Uterus (tissue), 4 donors: ENCODE data around the gene TMEM164. TPM values are rescaled to one million over a fixed set of nuclear protein-coding genes. Genes with fewer than 3 reads are reported as not detected.

ENCODE experiments used
- DNase-seq, 2 donors: peaks; one replicate each; pipeline ENCODE4 v3.0.0-alpha.2; 2019 to 2020
- H3K27ac ChIP-seq, 2 donors: fragments of 200-600 bp; sonication (generic); 1 replicate in 1 of 2; 2 replicates in 1 of 2; pipeline ENCODE4 v1.5.1; 2016 to 2018
- H3K27me3 ChIP-seq, 2 donors: fragments of 200-600 bp; sonication (generic); one replicate each; pipeline ENCODE4 v1.5.1; 2018 to 2019; ENCODE audit warnings: control low read depth in 1 of 2
- H3K36me3 ChIP-seq, 2 donors: fragments of 200-600 bp; sonication (generic); one replicate each; pipeline ENCODE4 v1.5.1; 2019; ENCODE audit warnings: control low read depth in 1 of 2
- H3K4me1 ChIP-seq, 2 donors: fragments of 200-600 bp; sonication (generic); one replicate each; pipeline ENCODE4 v1.5.1; 2018 to 2019; ENCODE audit warnings: control low read depth in 1 of 2
- H3K4me3 ChIP-seq, 2 donors: fragments of 200-600 bp; sonication (generic); 1 replicate in 1 of 2; 2 replicates in 1 of 2; pipeline ENCODE4 v1.5.1; 2018 to 2019; ENCODE audit warnings: mild to moderate bottlenecking in 1 of 2
- H3K9me3 ChIP-seq, 2 donors: fragments of 200-600 bp; sonication (generic); one replicate each; pipeline ENCODE4 v1.5.1; 2019; ENCODE audit warnings: control low read depth in 1 of 2
- POLR2A ChIP-seq, 2 donors: fragments of 450-650 bp; IDR thresholded peaks; one replicate each; pipeline ENCODE4 v1.6.1; 2016; ENCODE audit warnings: antibody characterized with exemption in 2 of 2, mild to moderate bottlenecking in 1 of 2, moderate library complexity in 1 of 2
- intact Hi-C: fragments of 100-400 bp; cut with DNase I; formaldehyde crosslinking; loops from one replicate; pipeline ENCODE4 v1.15.1; 2023; ENCODE audit warnings: low total_unique reads
- total RNA-seq, 4 donors: library from RNA; depleted of rRNA in 3 of 4; stranded (reverse); fragments of >200 nt in 3 of 4; gene quantifications; one replicate each; pipeline versions ENCODE4 v1.1.0 to v1.2.4, GENCODE V29; 2014 to 2023
- TF ChIP-seq, protein P1 (sequence below), 4 experiments: fragments of 200-600 bp in 2 of 4; fragments of 450-650 bp in 2 of 4; sonication (generic) in 2 of 4; IDR thresholded peaks; one replicate each; pipeline ENCODE4 v1.5.1; 2016 to 2019; ENCODE audit warnings: antibody characterized with exemption in 4 of 4, mild to moderate bottlenecking in 2 of 4, moderate library complexity in 1 of 4
- donor health status: DM: yes; HTN: yes; CAD: no.

TMEM164 gene
- total RNA-seq, 4 donors from 2014 or later: 3.1 to 18.9 (median 11.5) TPM

DNA sequence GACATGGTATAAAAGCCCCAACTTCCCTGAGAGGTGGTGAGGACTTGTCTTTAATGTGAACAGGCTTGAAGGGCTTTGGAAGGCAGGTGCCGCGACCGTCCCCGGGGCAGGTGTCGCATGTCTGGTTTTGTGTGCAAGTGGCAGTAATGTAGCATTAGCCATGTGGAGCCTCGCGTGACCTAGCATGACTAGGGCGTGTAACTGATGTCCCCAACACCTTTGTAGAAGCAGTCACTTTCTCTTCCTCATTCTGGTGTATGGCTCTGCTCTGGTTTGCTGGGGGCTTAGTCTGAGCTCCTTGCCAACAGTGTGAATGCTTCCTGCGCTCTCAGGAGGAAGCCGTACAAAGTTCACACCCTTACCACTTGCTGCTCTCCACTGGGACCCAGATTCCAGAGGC, 169.3 kb downstream of the TMEM164 start:
- no peaks in the 10 kb centered on the region for H3K36me3 ChIP-seq
- H3K9me3 ChIP-seq: no peaks in the 10 kb centered on the region
- H3K27me3 ChIP-seq: no peaks in the 10 kb centered on the region
- TF ChIP-seq, protein P1, sequence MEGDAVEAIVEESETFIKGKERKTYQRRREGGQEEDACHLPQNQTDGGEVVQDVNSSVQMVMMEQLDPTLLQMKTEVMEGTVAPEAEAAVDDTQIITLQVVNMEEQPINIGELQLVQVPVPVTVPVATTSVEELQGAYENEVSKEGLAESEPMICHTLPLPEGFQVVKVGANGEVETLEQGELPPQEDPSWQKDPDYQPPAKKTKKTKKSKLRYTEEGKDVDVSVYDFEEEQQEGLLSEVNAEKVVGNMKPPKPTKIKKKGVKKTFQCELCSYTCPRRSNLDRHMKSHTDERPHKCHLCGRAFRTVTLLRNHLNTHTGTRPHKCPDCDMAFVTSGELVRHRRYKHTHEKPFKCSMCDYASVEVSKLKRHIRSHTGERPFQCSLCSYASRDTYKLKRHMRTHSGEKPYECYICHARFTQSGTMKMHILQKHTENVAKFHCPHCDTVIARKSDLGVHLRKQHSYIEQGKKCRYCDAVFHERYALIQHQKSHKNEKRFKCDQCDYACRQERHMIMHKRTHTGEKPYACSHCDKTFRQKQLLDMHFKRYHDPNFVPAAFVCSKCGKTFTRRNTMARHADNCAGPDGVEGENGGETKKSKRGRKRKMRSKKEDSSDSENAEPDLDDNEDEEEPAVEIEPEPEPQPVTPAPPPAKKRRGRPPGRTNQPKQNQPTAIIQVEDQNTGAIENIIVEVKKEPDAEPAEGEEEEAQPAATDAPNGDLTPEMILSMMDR (IDR thresholded peaks at IDR 0.05): no peak
- no peak for TF ChIP-seq POLR2A (IDR thresholded peaks at IDR 0.05)
- DNase-seq: no peak
- intact Hi-C loops: no loop called here
- H3K4me1 ChIP-seq: no peaks in the 10 kb centered on the region
- no peak overlapping the region for H3K27ac ChIP-seq
- H3K4me3 ChIP-seq: no peak overlapping the region

DNA sequence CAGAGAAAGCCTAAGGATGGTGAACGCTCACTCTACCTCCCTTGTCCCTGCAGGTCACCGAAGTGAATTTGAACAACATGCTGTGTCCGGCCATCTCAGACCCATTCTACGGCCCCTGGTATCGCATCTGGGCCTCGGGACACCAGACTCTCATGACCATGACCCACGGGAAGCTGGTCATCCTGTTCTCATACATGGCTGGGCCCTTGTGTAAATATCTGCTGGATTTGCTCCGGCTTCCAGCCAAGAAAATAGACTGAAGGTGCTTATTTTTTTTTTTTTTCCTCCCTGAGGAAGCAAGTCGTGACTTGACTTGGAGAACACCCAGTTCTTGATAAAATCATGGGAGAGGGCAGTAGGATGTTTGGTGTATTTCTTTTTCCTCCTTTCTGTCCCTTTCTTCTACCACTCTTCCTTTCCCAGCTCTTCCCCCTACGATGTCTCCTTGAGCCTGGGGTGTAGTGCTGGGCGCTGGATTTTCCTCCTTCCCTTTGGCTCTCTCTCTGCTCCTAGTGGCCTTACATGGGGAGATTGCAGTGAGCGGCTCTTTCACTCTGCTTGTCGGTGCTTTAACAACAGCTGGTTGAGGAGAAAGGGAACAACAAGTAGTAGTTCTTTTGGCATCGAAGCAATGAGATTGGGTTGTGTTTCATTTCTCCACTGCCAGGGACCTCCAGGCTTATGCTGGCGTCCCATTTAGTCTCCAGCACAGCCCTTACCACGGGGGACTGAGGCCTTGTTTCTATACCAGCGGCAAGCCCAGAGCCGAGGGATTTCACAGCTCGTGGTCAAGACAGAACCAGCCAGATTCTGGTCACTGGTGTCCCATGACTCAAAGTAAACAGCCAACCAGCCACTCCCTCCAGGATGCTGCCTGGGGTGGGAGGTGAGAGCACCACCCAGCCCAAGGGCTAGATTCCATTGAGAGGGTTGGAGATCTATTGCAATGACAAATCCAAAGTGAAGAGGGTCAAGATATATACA, 170.6 kb downstream of the TMEM164 start:
- intact Hi-C loops: no loop called here
- H3K4me1 ChIP-seq: no peaks in the 10 kb centered on the region
- TF ChIP-seq POLR2A (IDR thresholded peaks at IDR 0.05): no peak
- TF ChIP-seq, protein P1 (IDR thresholded peaks at IDR 0.05): no peak
- no peak for DNase-seq
- no peaks in the 10 kb centered on the region for H3K36me3 ChIP-seq
- no peaks in the 10 kb centered on the region for H3K27me3 ChIP-seq
- no peaks in the 10 kb centered on the region for H3K9me3 ChIP-seq
- H3K27ac ChIP-seq: no peak overlapping the region
- no peak overlapping the region for H3K4me3 ChIP-seq

DNA sequence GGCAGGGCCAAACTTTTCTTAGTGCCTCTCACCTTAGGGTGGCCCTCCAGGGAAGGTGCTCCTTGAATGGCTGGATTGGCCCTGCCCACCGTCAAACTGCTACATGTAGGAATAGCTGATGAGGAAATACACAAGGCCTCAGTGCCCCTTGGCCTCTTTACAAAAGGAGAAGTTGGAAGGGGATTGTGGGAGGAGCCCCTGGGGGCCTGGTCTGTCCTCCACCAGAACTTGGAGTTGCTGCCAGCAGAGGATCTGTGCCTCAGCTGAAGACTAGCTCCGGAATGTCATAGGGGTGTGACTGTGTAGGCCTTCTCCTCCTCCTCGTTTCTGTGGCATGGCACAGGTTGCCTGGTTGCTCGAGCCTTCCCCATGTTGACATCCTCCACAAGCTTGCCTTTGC, 172.2 kb downstream of the TMEM164 start:
- Histone ChIP-seq H3K36me3 (no peaks in the 10 kb centered on the region), H3K27me3 (no peaks in the 10 kb centered on the region), H3K27ac (no peak overlapping the region), H3K4me1 (no peaks in the 10 kb centered on the region), H3K4me3 (no peak overlapping the region), H3K9me3 (no peaks in the 10 kb centered on the region)
- intact Hi-C loops: no loop called here
- no peak for TF ChIP-seq POLR2A (IDR thresholded peaks at IDR 0.05)
- TF ChIP-seq, protein P1 (IDR thresholded peaks at IDR 0.05): no peak
- no peak for DNase-seq

DNA sequence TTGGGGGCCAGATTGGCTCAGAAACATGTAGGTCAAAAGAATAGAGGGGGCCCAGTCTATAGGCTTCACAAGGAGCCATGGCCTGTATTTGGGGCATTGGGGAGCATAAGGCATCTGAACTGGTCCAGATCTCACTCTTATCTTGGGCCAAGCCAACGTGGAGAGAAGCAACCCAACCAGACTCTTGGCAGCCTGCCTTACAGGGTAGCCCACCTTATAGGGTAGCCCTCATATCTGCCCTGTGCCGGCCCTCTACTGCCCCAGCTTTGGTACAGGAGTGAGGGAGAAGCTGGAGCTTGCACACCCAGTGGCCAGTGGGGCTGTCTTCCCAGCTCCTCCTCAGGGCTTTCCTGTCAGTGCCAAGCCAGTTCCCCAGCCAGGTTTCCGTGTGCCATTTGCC, 172.8 kb downstream of the TMEM164 start:
- H3K27ac ChIP-seq: no peak overlapping the region
- H3K4me3 ChIP-seq: no peak overlapping the region
- no peak for DNase-seq
- H3K4me1 ChIP-seq: no peaks in the 10 kb centered on the region
- intact Hi-C loops: no loop called here
- H3K27me3 ChIP-seq: no peaks in the 10 kb centered on the region
- no peaks in the 10 kb centered on the region for H3K36me3 ChIP-seq
- H3K9me3 ChIP-seq: no peaks in the 10 kb centered on the region
- TF ChIP-seq, protein P1 (IDR thresholded peaks at IDR 0.05): no peak
- no peak for TF ChIP-seq POLR2A (IDR thresholded peaks at IDR 0.05)

DNA sequence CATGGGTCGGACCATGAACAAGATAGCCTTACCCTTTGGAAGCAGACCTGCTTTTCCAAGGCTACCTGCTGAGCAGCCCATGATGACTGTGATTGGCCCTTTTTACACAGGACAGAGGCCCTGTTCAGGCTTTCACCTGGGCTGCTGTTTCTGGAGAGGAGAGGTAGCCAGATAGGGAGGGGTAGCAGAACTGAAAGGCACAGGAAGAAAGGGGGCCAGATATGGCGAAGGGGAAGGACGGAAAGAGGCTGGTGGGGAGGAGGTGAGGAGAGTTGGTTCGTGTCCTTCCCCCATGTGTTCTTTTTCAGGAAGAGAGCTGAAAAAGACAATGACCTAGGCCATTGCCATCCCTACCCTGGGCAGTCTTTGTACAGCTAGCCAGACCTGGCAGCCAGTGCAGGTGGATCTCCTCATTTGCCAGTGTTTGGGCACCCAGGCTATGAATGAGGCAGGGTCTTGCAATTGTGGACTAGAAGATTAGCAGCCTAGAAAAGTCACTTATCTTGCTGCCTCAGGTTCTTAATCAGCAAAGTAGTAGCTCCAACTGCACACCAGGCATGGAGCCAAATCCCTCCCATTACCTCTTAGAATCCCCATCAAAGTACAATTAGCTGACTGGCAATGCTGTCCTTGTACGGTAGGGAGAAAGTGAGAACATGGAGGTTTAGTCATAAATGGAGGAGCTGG, 175.4 kb downstream of the TMEM164 start:
- DNase-seq: no peak
- Histone ChIP-seq H3K9me3 (no peaks in the 10 kb centered on the region), H3K27me3 (no peaks in the 10 kb centered on the region), H3K27ac (no peak overlapping the region), H3K4me1 (no peaks in the 10 kb centered on the region), H3K4me3 (no peak overlapping the region), H3K36me3 (no peaks in the 10 kb centered on the region)
- no peak for TF ChIP-seq POLR2A (IDR thresholded peaks at IDR 0.05)
- TF ChIP-seq, protein P1 (IDR thresholded peaks at IDR 0.05): no peak
- intact Hi-C loops: no loop called here
